Dedifferentiated amniotic fluid mesenchymal stem cell (primary cell): ENCODE measurements around the gene TK2.
"Not testable (repeated sequence)": the region's sequence is repeated elsewhere in the genome, so short reads cannot be mapped to it uniquely, and the experiment has no call there.

ENCODE experiments used
- DNase-seq: peaks from one replicate; pipeline ENCODE4 v3.0.0-alpha.2; 2016; ENCODE audit errors: extremely low spot score

TK2 gene

GRCh38 chr16:66507731-66508239 lies 42.1 kb downstream of the TK2 start:
- DNase-seq: no peak

GRCh38 chr16:66503612-66504011 lies 46.3 kb downstream of the TK2 start:
- no peak for DNase-seq

- DNase-seq: no peak
These were observed 46.9 kb downstream of the TK2 start for GRCh38 chr16:66503030-66503429.

- no peak for DNase-seq
These were observed 47.7 kb downstream of the TK2 start for GRCh38 chr16:66502020-66502913.

- not testable (repeated sequence) for DNase-seq
These were observed 48.4 kb downstream of the TK2 start for GRCh38 chr16:66501563-66501962.

- not testable (repeated sequence) for DNase-seq
These were observed 52.0 kb downstream of the TK2 start for GRCh38 chr16:66497921-66498320.

- not testable (repeated sequence) for DNase-seq
These were observed 53.7 kb downstream of the TK2 start for GRCh38 chr16:66496226-66496625.

- no peak for DNase-seq
These were observed 54.5 kb downstream of the TK2 start for GRCh38 chr16:66495440-66495839.

- no peak for DNase-seq
These were observed 55.0 kb downstream of the TK2 start for GRCh38 chr16:66494916-66495315.

- DNase-seq: no peak
These were observed 56.2 kb downstream of the TK2 start for GRCh38 chr16:66493490-66494401.

GRCh38 chr16:66491716-66492064 lies 58.2 kb downstream of the TK2 start:
- DNase-seq: no peak

- DNase-seq: no peak
These were observed 58.9 kb downstream of the TK2 start for GRCh38 chr16:66490774-66491715.

GRCh38 chr16:66489818-66490217 lies 60.1 kb downstream of the TK2 start:
- DNase-seq: no peak

GRCh38 chr16:66489385-66489784 lies 60.5 kb downstream of the TK2 start:
- DNase-seq: no peak

GRCh38 chr16:66488505-66488904 lies 61.4 kb downstream of the TK2 start:
- no peak for DNase-seq

- no peak for DNase-seq
These were observed 62.2 kb downstream of the TK2 start for GRCh38 chr16:66487580-66488275.

GRCh38 chr16:66486773-66487579 lies 62.9 kb downstream of the TK2 start:
- peak; percentile 75 for DNase-seq

GRCh38 chr16:66486199-66486772 lies 63.6 kb downstream of the TK2 start:
- DNase-seq: no peak

- no peak for DNase-seq
These were observed 64.5 kb downstream of the TK2 start for GRCh38 chr16:66485376-66485775.
